T-helper 1 cell (primary cell): ENCODE data around the gene PCNX2.
"Not testable (repeated sequence)": the region's sequence is repeated elsewhere in the genome, so short reads cannot be mapped to it uniquely, and the experiment has no call there.

Experiments
- DNase-seq, 5 donors: peaks; one replicate each; pipeline ENCODE4 v3.0.0-alpha.2; 2012 to 2020

Gene PCNX2

DNA sequence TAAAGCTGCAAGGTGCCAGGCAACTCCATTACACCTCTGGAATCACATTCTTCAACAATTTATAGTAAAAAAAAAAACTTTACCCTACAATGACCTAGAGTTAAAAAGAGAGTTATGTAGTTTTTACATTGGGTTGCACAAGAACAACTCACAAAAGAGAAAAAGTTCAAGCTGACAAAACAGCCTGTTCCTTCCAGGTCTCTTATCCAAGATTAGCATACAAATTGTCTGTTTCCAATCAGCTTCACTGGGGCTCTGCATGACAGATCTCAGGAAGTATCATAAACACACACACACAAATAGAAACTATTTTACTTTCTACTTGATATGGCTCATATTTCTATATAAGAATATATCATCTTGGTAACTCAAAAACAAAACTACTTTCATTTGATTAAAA lies 154.6 kb downstream of the PCNX2 start:
- no peak for DNase-seq

GRCh38 chr1:233140499-233140898 lies 155.0 kb downstream of the PCNX2 start:
- no peak for DNase-seq

GRCh38 chr1:233138788-233139585 lies 156.5 kb downstream of the PCNX2 start:
- no peak for DNase-seq

DNA sequence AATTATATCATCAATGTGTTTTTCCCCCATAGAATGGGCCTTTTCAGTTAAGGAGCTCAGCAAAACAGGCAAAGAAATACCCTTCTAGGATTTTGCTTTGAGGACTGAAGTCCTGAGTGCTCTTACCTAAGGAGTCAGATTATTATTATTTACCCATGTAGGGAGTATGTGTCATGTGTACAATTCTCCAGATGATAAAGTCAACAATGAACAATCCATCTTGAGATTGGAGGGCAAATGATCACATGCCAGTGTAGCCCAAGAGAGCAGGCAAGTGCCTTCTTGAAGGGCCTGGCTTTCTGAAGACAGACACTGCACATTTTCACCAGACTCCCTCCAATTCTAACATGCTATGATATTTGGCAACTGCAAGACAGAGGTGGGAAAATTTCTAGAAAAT lies 159.7 kb downstream of the PCNX2 start:
- no peak for DNase-seq

- DNase-seq, result no peak
These were observed 163.1 kb downstream of the PCNX2 start for GRCh38 chr1:233132445-233132844.

DNA sequence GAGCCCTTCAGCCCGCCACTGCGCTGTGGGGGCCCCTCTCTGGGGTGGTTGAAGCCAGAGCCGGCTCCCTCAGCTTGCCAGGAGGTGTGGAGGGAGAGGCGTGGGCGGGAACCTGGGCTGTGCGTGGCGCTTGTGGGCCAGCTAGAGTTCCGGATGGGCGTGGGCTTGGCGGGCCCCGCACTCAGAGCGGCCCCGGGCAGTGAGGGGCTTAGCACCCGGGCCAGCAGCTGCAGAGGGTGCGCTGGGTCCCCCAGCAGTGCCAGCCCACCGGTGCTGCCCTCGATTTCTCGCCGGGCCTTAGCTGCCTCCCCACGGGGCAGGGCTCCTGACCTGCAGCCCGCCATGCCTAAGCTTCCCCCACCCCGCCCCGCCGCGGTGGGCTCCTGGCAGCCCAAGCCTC lies 166.5 kb downstream of the PCNX2 start:
- DNase-seq, result not testable (repeated sequence)

DNA sequence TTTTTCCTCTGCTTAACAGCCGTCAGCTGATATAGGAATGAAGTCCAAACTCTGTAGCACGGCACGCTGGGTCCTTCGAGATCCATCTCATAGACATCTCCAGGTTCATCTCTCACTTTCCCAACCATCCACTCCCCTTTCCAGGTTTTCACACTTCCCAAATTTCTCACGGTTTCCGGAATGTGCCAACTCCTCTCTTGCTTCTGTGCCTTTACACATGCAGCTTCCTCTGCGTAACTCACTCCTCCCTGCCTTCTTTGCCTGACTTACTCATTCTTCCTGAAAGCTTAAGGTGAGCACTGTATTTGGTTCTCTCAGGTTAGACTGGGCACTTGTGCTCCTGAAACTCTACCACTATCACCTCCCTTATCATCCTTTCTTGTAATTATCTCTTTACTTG lies 168.4 kb downstream of the PCNX2 start:
- DNase-seq, result no peak

DNA sequence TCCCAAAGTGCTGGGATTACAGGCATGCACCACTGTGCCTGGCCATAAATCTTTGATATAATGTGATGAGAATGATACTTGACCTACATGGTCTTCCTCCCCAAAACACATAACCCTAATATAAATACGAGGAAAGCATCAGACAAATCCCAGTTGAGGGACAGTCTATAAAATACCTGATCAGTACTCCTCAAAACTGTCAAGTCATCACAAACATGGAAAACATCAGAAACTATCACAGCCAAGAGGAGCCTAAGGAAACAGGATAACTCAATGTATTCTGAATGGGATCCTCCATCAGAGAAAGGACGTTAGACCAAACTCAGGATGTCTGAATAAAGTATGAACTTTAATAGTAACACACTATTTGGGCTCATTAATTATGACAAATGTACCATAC lies 172.7 kb downstream of the PCNX2 start:
- no peak for DNase-seq

GRCh38 chr1:233121947-233122559 lies 173.5 kb downstream of the PCNX2 start:
- DNase-seq, result no peak

- no peak for DNase-seq
These were observed 180.7 kb downstream of the PCNX2 start for GRCh38 chr1:233114860-233115259.

DNA sequence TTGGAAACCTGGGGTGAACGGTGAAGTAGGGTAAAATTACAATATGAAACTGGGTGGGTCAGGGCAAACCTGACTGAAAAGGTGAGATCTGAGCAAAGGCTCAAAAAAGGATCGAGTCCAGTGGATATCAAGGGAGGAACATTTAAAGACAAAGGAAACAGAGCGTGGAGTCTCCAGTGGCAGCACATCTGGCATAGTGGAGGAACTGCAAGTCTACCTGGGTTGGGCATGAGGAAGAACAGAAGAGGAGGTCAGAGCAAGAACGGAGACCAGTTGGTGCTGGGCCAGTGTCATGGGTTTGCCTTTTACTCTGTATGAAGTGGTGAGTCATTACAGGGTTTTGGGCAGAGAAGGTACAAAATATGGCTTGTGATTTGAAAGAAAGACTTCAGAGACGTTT lies 181.4 kb downstream of the PCNX2 start:
- no peak for DNase-seq

- DNase-seq, result peak in 1 of 5 donors; percentile 88
These were observed 182.3 kb downstream of the PCNX2 start for GRCh38 chr1:233113009-233113879.

DNA sequence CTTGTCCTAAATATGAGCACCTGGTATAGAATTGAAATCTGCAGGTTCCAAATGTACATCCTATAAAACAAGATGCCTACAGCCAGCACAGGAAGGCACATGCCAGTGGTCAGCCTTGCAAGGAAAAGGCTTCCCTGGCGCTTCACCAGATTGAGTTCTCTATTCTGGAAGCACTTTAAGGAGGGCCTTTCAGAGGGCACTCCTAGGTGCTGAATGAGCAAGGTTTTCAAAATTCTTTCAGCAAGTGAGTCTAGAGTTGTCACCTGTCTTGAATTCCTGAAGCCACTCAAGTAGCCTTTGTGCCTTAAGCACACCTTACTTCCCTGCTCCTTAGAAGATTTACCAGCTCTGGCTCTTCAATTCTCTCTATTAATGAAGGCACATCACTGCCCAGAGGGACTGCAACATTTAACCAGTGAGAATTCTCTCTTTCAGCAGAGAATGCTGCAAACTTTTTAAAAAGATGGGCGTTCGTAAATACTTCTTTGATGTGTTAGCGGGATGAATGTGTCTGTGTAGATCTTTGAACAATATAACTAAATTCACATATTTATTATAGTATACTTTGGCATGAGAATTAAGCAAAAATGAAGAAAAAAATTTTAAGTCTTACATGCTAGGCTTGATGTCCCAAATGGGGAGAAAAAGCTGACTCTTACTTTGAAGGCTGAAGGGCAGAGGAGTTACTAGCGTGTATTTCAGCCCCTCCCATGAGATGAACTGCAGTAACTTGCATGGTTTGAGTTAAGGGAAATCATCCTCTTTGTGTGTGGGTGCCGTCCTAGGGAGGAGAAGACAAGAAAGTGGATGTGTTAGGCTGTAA lies 183.1 kb downstream of the PCNX2 start:
- DNase-seq, result no peak

GRCh38 chr1:233111731-233112130 lies 183.8 kb downstream of the PCNX2 start:
- no peak for DNase-seq

- DNase-seq, result no peak
These were observed 186.4 kb downstream of the PCNX2 start for GRCh38 chr1:233109096-233109495.

GRCh38 chr1:233107716-233108130 lies 187.8 kb downstream of the PCNX2 start:
- not testable (repeated sequence) for DNase-seq

GRCh38 chr1:233107130-233107660 lies 188.3 kb downstream of the PCNX2 start:
- DNase-seq, result no peak

GRCh38 chr1:233105225-233105624 lies 190.3 kb downstream of the PCNX2 start:
- DNase-seq, result no peak

DNA sequence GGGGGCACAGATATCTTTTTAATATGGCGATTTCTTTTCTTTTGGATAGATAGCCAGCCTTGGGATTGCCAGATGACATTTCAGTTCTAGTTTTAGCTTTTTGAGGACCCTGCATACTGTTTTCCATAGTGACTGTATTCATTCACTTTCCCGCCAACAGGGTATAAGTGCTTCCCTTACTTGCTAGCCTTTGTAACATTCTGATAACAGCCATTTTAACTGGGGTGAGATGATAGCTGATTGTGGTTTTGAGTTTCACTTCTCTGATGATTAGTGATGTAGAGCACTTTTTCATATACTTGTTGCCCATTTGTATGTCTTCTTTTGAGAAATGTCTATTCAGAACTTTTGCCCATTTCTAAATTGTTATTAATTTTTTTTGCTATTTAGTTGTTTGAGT lies 193.2 kb downstream of the PCNX2 start:
- peak in 1 of 5 donors; percentile 14 for DNase-seq

GRCh38 chr1:233097959-233098580 lies 197.5 kb downstream of the PCNX2 start:
- DNase-seq, result no peak

DNA sequence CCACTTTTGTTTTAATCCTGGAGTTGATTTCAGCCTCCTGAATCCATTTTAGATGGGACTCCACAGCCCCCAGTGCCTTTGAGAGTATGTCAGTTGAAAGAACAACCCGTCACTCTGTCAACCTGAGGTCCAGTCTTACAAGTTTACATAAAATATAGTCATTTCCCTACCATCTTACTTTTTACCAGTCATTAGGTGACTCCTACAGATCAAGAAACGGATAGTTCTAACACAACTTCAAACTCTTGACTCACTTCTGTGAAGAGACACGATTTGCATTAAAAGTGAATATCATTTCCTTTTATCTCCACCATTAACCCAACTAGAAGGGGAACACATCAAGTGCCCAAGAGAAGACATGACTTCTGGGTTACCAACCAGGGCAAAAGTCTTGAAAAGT lies 198.0 kb downstream of the PCNX2 start:
- peak in 1 of 5 donors; percentile 47 for DNase-seq

DNA sequence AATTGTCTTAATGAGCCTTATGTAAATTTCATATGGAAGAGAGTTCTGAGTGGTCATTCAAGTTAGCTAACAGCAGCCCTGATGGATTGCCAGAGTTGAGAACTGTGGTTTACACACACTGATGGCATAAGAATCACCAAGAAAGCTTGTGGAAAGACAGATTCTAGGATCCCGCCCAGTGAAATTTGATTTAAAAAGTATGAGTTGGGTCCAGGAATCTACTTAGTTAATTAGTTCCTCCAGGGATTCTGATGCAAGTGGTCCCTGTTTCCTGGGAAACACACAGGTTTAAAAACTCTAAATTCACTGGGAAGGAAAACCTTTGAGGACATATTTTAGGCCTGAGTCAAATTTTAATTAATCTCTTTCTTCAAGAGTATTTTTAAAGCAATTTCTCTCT lies 200.8 kb downstream of the PCNX2 start:
- no peak for DNase-seq
